HK-2 (cell line): Measurements from ENCODE around the gene PBXIP1.

Source experiments
- DNase-seq: peaks from one replicate; pipeline ENCODE4 v3.0.0-alpha.2; 2018; ENCODE audit not compliant: unreplicated experiment

The PBXIP1 gene

GRCh38 chr1:154972517-154973343 lies 16.8 kb upstream of the PBXIP1 start:
- peak; percentile 94 for DNase-seq

- no peak for DNase-seq
These were observed 16.3 kb upstream of the PBXIP1 start for GRCh38 chr1:154972213-154972516.

- DNase-seq: no peak
These were observed 15.6 kb upstream of the PBXIP1 start for GRCh38 chr1:154971341-154971998.

- DNase-seq: peak; percentile 92
These were observed 14.9 kb upstream of the PBXIP1 start, which contains the start of gene SHC1 for GRCh38 chr1:154970631-154971340. Gene SHC1, minus strand, starts transcription at chr1:154970747. Its CDS starts 221 bp downstream, at chr1:154970526.

- DNase-seq: no peak
These were observed 14.1 kb upstream of the PBXIP1 start for GRCh38 chr1:154969860-154970452.

GRCh38 chr1:154969246-154969645 lies 13.3 kb upstream of the PBXIP1 start:
- no peak for DNase-seq

- no peak for DNase-seq
These were observed 12.8 kb upstream of the PBXIP1 start for GRCh38 chr1:154968731-154969130.

- DNase-seq: no peak
These were observed 11.5 kb upstream of the PBXIP1 start for GRCh38 chr1:154967331-154967950.

- DNase-seq: no peak
These were observed 10.2 kb upstream of the PBXIP1 start for GRCh38 chr1:154966111-154966510.

GRCh38 chr1:154964359-154964758 lies 8.5 kb upstream of the PBXIP1 start:
- DNase-seq: no peak

GRCh38 chr1:154963643-154964042 lies 7.7 kb upstream of the PBXIP1 start:
- no peak for DNase-seq

- no peak for DNase-seq
These were observed 7.0 kb upstream of the PBXIP1 start for GRCh38 chr1:154962795-154963330.

GRCh38 chr1:154962156-154962749 lies 6.4 kb upstream of the PBXIP1 start:
- no peak for DNase-seq

GRCh38 chr1:154961207-154962155 lies 5.6 kb upstream of the PBXIP1 start, which contains the start of gene PYGO2:
Gene PYGO2, minus strand, starts transcription at chr1:154961782. Its CDS starts 206 bp downstream, at chr1:154961576.
- DNase-seq: peak; percentile 83

GRCh38 chr1:154960446-154961136 lies 4.7 kb upstream of the PBXIP1 start:
- no peak for DNase-seq

- DNase-seq: no peak
These were observed 3.5 kb upstream of the PBXIP1 start for GRCh38 chr1:154959426-154959780.

- DNase-seq: no peak
These were observed 3.0 kb upstream of the PBXIP1 start for GRCh38 chr1:154958681-154959425.

- no peak for DNase-seq
These were observed 2.1 kb upstream of the PBXIP1 start for GRCh38 chr1:154958036-154958435.
